Neural progenitor cell (in vitro differentiated cells): ENCODE results near the gene KAT2B.

Experiments
- EZH2 ChIP-seq: fragments of 200-600 bp; sonication (generic); IDR thresholded peaks from 2 replicates; pipeline ENCODE4 v1.6.1; 2017; ENCODE audit warnings: antibody characterized with exemption, mild to moderate bottlenecking, moderate library complexity
- EZH2phosphoT487 ChIP-seq: fragments of 200-600 bp; sonication (generic); IDR thresholded peaks from 2 replicates; pipeline ENCODE4 v1.6.1; 2017; ENCODE audit warnings: antibody characterized with exemption
- TF ChIP-seq, protein P1 (sequence below): fragments of 200-600 bp; sonication (generic); IDR thresholded peaks from 2 replicates; pipeline ENCODE4 v1.5.1; 2017; ENCODE audit warnings: antibody characterized with exemption, mild to moderate bottlenecking

DNA sequence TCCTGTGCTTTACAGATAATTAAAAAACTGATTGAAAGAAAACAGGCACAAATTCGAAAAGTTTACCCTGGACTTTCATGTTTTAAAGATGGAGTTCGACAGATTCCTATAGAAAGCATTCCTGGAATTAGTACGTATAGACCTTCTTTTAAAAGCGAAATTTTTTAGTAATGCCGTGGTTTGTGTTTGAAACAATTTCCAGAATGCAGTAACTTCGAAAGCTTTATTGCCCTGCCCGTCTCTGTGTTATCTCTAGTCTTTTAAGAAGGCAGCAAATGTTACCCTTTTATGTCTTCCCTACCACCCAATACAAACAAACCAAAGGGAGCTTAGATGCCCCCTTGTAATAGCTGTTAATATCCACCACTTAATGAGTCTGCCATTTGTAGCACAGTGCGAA lies 106.1 kb downstream of the KAT2B start:
- TF ChIP-seq, protein P1, sequence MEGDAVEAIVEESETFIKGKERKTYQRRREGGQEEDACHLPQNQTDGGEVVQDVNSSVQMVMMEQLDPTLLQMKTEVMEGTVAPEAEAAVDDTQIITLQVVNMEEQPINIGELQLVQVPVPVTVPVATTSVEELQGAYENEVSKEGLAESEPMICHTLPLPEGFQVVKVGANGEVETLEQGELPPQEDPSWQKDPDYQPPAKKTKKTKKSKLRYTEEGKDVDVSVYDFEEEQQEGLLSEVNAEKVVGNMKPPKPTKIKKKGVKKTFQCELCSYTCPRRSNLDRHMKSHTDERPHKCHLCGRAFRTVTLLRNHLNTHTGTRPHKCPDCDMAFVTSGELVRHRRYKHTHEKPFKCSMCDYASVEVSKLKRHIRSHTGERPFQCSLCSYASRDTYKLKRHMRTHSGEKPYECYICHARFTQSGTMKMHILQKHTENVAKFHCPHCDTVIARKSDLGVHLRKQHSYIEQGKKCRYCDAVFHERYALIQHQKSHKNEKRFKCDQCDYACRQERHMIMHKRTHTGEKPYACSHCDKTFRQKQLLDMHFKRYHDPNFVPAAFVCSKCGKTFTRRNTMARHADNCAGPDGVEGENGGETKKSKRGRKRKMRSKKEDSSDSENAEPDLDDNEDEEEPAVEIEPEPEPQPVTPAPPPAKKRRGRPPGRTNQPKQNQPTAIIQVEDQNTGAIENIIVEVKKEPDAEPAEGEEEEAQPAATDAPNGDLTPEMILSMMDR, result no peak
- TF ChIP-seq EZH2 (no peak), EZH2phosphoT487 (no peak)
